ENCODE measurements around the gene MYADML2. TPM values are rescaled to one million over a fixed set of nuclear protein-coding genes. Genes with fewer than 3 reads are reported as not detected.
"Not testable (repeated sequence)": the region's sequence is repeated elsewhere in the genome, so short reads cannot be mapped to it uniquely, and the experiment has no call there.

The MYADML2 gene
- polyA plus RNA-seq, 4 donors = 0.14 to 0.33 (median 0.24) TPM; not detected in 1

DNA sequence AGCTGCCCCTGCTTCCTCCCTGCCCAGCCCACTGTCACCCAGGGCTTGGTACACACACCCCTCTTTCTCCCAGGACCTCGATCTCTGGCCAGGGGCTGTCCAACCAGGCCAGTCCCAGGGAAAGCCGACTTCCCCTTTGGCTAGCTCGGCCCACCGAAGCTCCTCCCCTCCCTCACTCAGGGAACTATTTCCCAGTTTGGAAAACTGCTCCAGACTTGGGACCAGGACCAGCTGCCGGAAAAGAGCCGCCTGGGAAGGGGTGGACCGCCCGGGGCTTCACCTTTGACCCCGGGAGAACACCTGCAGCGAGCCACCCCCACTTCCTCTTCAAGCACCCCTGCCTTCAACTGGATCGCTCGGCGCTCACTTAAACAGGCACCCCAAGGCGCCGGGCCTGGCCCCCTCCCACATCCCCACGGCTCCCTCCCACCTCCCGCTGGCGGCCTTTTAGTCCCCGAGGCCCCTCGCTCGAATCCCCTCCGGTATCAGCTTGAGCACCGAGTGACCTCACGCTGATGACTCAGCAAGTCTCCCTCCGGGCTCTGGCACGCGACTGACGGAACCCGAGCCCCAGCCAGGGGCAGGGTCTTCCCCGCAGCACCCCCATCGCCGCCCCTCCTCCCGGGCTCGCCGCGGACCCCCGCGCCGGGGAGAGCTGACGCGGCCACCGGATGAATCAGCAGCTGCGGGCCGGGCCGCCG, 20.4 kb downstream of the MYADML2 start:
- DNase-seq (ENCODE audit: low read depth in 4 of 4, low spot score in 2 of 4) = no peak

GRCh38 chr17:81925860-81926450, 21.1 kb downstream of the MYADML2 start:
- no peak for DNase-seq (ENCODE audit: low read depth in 4 of 4, low spot score in 2 of 4)

DNA sequence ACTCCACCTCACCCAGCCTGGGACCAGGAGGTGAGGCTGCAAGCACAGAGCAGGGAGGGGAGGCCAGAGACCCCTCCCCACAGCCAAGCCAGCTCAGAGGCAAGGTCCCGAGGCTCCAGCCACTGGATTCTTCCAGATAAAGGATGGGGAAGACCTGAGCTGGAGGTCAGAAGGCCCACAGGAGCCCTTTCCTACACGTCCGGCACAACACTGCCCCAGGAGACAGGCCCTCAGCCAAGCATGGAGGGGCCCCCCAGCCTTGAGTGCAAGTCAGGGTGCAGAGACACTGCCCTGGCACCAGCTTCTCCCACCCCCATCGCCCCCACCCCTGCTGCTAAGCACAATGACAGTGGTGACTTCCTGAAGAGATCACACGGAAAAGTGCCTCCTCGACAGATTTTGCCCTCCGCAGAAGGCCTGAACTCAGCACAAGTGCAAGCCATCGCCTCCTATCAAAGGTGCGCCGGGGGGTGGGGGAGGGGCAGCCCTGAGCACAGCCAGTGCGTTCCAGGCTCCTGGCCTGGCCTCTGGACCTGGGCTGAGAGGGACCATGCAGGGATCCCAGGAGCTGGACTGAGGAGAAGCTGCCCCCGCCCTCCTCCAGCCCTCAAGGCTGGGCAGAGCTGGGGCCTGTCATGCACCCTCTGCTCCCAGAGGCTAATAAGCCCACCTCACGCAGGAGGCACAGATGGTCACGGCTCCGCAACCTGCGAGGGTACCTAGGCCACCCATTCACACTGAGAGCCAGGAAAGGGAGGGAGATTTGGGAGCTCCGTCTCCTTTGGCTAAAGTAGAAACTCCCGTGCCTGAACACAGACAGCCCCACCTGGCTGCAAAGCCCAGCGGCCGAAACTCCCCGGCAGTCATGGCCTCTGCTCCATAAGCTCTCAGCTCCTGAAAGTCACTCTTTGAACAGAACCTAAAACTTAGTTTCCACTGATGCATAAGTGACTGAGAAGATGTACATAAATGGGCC, 22.2 kb downstream of the MYADML2 start:
- no peak for DNase-seq (ENCODE audit: low read depth in 4 of 4, low spot score in 2 of 4)

GRCh38 chr17:81923302-81924260, 23.5 kb downstream of the MYADML2 start:
- DNase-seq (ENCODE audit: low read depth in 4 of 4, low spot score in 2 of 4) = no peak

DNA sequence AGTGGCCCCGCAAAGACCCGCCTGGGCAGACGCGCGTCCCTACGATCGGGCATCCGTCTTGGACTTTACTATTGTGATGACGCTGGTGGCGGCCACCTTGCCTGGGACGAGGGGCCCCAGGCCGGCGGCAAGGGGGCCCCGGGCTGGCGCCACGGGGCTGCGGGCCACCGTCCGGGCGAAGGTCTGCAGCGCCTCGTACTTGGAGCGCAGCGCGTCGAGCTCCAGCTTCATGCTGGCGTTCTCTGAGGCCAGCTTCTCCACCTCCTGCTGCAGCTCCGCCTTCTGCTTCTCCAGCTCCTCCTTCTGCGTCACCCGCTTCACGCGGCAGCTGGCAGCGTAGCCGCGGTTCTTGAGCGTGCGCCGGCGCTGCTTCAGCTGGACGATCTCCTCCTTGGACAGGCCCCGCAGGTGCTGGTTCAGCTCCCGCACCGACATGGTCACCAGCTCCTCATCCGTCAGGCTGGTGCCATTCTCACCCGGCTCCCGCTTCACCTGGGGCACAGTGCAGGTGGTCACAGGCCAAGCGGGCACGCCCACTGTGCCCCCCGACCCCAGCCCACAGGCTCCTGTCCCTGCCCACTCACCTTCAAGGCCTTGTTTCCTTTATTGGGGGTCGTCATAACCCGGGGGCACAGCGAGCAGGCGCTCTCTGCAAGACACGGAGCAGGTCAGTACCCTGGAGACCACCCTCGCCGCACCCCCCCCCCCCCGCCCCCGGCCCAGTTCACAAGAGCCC, 24.3 kb downstream of the MYADML2 start:
- no peak for DNase-seq (ENCODE audit: low read depth in 4 of 4, low spot score in 2 of 4)

DNA sequence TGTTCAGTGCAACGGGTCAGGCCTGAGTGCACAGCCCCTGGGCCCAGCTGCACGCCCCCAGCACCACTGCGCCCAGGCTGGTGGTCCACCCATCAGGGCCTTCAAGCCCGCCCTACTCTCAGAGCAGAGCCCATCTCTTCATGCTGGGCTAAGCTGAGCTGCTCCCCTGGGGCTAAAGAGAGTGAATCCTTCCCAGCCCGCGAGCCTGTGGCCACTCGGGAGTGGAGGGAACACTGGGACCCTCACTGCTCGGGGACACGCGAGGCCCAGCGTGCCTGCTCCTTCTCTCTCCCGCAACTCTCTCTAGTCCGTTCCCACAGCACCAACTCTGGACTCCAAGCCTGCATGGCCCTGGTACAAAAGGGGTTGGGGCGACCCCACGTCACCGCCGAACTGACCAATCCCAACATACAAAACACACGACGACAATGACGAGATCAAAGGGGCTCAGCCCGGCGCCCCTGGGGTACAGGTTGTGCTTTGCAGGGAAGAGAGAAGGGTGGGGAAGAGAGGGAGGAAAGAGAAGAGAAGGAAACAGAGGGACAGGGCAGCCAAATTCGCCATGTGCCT, 25.0 kb downstream of the MYADML2 start:
- no peak for DNase-seq (ENCODE audit: low read depth in 4 of 4, low spot score in 2 of 4)

GRCh38 chr17:81921537-81921862, 25.5 kb downstream of the MYADML2 start:
- no peak for DNase-seq (ENCODE audit: low read depth in 4 of 4, low spot score in 2 of 4)

DNA sequence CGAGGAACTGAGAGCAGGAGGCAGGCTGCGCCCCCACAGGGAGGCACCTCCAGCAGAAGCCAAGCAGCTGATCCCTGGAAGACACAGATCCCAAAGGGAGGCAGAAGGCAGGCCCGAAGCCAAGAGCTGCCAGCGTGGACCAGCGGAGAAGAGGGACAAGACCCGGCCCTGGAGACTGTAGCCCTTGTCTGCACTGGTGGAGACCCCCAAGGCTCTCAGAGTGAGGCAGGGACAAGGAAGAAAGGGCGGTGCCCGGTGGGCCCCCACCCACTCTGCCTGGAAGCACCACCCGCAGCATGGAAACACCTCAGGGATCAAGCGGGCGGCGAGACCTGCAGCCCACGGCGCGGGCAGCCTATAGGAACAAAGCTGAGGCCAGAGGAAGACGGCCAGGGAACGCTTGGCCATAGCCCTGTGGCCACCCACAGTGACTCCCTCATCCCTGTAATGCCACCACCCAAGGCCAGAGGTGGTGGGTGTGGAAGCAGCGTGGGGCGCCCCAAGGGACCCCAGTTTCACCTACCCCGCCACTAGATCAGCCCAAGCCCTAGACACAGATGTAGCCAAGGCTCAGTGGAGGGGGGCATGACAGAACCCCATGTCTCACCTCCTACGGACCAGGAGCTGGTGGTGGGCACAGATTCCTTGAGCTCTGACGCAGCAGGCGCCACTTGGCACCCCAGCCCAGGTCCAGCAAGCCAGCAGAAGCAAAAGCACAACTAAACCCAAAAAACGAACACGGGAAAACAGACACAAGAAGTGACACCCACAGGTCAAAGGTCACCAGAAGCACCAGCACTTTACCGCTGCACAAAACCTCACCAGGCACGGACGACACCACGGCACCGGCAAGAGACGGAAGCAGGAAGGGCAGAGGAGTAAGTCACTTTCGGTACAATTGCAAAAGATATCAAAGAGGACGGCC, 26.2 kb downstream of the MYADML2 start:
- DNase-seq (ENCODE audit: low read depth in 4 of 4, low spot score in 2 of 4) = no peak

- no peak for DNase-seq (ENCODE audit: low read depth in 4 of 4, low spot score in 2 of 4)
These were observed 28.0 kb downstream of the MYADML2 start for GRCh38 chr17:81918832-81919545.

DNA sequence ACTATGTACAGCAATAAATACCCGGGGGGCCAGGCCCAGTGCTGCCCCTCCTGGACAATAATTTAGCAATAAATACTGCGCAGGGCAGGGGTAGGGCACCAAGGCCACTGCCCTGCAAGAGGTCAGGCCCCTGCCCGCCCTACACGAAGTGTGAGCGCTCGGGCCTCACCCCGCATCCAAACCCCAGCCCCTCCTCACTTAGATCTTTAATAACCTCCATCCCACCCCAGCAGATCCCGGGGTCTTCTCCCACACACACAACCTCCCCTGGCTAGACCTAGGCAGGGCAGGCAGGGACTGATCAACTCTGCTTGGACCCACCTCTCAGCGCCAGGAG, 28.7 kb downstream of the MYADML2 start:
- DNase-seq (ENCODE audit: low read depth in 4 of 4, low spot score in 2 of 4) = not testable (repeated sequence)

- peak in 1 of 4 donors; percentile 61 for DNase-seq (ENCODE audit: low read depth in 4 of 4, low spot score in 2 of 4)
These were observed 29.3 kb downstream of the MYADML2 start, which contains the start of gene SIRT7 for GRCh38 chr17:81917565-81918332. TSS of gene SIRT7 (minus strand) at chr17:81918176. CDS start at chr17:81918131, 45 bp downstream.

DNA sequence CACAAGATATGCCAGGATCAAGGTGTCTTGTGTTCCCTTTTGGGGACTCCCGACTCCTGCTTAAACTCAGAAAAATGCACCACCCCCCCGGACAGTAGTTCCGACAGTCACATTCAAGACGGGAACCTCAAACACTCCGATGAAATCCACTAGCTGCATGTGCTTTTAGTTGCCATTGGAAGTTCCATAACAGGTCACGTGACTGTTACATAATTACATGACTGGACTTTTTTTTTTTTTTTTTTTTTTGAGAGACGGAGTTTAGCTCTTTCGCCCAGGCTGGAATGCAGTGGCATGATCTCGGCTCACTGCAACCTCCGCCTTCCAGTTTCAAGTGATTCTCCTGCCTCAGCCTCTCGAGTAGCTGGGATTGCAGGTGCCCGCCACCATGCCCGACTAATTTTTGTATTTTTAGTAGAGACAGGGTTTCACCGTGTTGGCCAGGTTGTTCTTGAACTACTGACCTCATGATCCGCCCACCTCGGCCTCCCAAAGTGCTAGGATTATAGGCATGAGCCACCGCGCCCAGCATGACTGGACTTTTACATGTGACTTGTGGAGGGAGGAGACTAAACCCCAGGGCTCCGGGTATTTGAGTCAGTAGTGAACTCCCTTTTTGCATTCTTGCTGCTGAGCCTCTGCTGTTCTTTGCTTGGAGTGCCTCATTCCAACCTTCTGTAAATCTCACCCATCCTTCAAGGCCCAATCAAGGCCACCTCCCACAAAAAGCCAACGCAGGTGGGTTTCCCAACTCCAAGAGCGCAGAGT, 30.6 kb downstream of the MYADML2 start:
- DNase-seq (ENCODE audit: low read depth in 4 of 4, low spot score in 2 of 4) = no peak

DNA sequence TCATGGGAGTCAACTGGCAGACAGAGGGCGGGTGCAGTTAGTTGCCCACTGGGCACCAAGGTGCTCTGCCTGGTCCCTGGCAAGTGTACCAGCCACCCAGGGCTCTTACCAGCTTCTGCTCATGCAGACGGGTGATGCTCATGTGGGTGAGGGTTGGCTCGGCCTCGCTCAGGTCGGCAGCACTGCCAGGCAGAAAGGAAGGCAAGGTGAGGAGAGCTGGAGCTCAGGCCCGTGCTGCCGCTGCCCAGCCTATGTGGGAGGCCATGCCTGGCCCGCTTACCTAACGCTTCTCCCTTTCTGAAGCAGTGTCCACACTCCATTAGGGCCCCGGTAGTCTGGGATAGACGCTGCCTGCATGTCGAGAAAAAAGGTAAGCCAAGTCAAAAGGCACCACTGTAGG, 31.7 kb downstream of the MYADML2 start:
- DNase-seq (ENCODE audit: low read depth in 4 of 4, low spot score in 2 of 4) = no peak

DNA sequence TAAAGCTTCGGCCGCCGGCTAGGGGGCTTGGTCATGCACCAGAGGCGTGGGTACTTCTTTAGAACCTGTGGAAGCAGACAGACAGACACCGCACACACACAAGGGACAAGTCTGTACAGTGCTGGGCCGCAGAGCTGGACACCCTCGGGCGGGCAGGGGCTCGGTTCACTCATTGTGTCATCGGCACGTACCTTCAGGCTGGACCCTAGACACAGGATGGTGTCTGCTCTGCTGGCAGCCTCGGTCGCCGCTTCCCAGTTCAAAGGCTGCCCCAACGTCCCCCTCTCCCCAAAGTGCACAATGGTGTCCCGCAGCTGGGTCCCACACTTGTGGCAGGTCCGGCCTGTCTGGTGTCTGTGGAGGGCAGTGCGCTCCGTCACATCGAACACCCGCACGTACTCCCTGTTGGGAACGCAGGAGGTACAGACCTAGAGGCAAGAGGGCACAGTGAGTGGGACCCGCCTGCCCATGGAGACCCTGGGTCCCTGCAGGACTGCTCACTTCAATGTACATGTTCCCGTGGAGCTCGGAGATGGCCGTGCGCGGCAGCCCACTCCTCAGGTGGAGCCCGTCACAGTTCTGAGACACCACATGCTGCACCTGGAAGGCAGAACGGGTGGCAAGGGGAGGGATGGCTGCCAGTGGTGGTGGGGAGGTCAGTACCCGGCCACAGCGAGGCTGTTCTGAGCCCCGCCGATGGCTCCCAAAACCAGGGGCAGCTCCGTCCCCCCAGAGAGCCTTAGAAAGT, 32.8 kb downstream of the MYADML2 start:
- no peak for DNase-seq (ENCODE audit: low read depth in 4 of 4, low spot score in 2 of 4)

DNA sequence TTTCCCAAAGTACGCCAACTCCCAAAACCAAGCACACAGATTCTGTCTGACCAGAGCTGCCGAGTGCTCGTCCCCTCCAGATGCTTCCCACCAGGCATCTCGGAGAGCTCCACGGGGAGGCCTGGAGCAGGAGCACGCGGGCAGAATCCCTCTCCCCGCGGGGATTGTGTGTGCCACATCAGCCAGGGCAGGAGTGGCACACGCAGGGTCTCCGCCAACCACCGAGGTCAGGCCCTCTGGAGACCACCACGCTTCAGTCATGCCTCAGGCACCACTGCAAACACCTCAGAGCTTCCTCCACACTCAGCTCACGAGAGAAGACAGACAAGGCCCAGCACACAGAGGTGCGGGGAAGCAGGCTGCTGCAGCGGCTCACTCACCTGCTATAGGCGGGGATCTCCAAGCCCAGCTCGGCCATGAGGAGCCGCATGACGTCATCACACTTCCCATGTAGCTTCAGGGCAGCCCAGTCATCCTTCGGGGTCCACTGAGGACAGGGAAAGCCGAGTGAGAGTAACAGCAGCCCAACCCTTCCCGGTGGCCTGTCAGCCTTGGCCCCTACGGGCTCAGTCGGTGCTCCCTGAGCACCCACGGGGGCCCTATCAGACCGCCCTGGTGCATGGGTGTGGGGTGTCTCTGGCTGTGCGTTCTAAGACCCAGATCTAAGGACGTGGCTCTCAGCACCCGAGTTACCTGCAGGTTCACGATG, 33.5 kb downstream of the MYADML2 start:
- DNase-seq (ENCODE audit: low read depth in 4 of 4, low spot score in 2 of 4) = no peak

All from left renal cortex interstitium (tissue), 4 donors.